Panc1 (cell line): ENCODE results near the gene TRABD2B.

Experiments
- POLR2AphosphoS5 ChIP-seq: IDR thresholded peaks from 2 replicates; pipeline ENCODE4 v1.6.1; 2012; ENCODE audit warnings: mild to moderate bottlenecking, low read depth, low read length, moderate library complexity
- REST ChIP-seq, 2 experiments: IDR thresholded peaks; 2 replicates each; pipeline ENCODE4 v1.6.1; 2011 to 2012; ENCODE audit warnings: low read depth in 2 of 2, control low read depth in 1 of 2, low read length in 1 of 2, mild to moderate bottlenecking in 1 of 2, moderate library complexity in 1 of 2; ENCODE audit not compliant: insufficient read depth in 1 of 2
- SIN3A ChIP-seq: IDR thresholded peaks from 2 replicates; pipeline ENCODE4 v1.6.1; 2012; ENCODE audit warnings: low read depth, mild to moderate bottlenecking, low read length, moderate library complexity, borderline replicate concordance; ENCODE audit not compliant: insufficient read depth
- TF ChIP-seq, protein P1 (sequence below): fragments of 450-650 bp; IDR thresholded peaks from 2 replicates; pipeline ENCODE4 v1.5.1; 2017; ENCODE audit warnings: mild to moderate bottlenecking

DNA sequence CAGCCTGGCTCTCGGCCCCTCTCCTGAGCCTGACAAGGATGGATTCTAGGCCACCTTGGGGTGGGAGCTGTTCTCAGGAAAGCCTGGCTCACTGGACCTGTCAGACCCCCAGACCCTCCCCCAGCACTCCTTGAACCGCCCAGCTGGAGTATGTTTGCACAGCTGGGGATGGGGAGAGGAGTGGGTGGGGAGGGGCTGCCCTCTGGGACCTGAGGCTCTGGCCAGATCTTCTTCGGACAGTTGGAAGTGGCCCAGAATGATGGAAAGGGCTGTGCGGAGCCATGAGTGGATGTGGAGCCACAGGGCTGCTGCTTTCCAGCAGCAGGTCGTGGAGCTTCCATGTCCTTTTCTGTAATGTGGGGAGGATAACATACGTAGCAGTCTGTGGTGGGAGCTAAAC lies 43.0 kb upstream of the TRABD2B start:
- TF ChIP-seq, protein P1, sequence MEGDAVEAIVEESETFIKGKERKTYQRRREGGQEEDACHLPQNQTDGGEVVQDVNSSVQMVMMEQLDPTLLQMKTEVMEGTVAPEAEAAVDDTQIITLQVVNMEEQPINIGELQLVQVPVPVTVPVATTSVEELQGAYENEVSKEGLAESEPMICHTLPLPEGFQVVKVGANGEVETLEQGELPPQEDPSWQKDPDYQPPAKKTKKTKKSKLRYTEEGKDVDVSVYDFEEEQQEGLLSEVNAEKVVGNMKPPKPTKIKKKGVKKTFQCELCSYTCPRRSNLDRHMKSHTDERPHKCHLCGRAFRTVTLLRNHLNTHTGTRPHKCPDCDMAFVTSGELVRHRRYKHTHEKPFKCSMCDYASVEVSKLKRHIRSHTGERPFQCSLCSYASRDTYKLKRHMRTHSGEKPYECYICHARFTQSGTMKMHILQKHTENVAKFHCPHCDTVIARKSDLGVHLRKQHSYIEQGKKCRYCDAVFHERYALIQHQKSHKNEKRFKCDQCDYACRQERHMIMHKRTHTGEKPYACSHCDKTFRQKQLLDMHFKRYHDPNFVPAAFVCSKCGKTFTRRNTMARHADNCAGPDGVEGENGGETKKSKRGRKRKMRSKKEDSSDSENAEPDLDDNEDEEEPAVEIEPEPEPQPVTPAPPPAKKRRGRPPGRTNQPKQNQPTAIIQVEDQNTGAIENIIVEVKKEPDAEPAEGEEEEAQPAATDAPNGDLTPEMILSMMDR = no peak
- TF ChIP-seq REST (IDR thresholded peaks at IDR 0.05; ENCODE audit: insufficient read depth in 1 of 2, low read depth in 2 of 2, low read length in 1 of 2) = no peak
- TF ChIP-seq POLR2AphosphoS5 = no peak
- no peak for TF ChIP-seq SIN3A
